Fibroblast of pulmonary artery (primary cell): ENCODE data around the gene MLLT3.
A peak's percentile ranks its signal among the peaks of the same experiment; 100 is the strongest.

Experiments
- DNase-seq: peaks from one replicate; pipeline ENCODE4 v3.0.0-alpha.2; 2010; ENCODE audit warnings: low read depth
- H3K4me3 ChIP-seq: replicated peaks from 2 replicates; pipeline ENCODE4 v1.5.1; 2011; ENCODE audit warnings: low read depth, mild to moderate bottlenecking, control low read depth, low read length, moderate library complexity
- TF ChIP-seq, protein P1 (sequence below): IDR thresholded peaks from 2 replicates; pipeline ENCODE4 v1.5.1; 2011; ENCODE audit warnings: mild to moderate bottlenecking, control low read depth, low read length, inconsistent platforms; ENCODE audit errors: missing control alignments

MLLT3 gene

DNA sequence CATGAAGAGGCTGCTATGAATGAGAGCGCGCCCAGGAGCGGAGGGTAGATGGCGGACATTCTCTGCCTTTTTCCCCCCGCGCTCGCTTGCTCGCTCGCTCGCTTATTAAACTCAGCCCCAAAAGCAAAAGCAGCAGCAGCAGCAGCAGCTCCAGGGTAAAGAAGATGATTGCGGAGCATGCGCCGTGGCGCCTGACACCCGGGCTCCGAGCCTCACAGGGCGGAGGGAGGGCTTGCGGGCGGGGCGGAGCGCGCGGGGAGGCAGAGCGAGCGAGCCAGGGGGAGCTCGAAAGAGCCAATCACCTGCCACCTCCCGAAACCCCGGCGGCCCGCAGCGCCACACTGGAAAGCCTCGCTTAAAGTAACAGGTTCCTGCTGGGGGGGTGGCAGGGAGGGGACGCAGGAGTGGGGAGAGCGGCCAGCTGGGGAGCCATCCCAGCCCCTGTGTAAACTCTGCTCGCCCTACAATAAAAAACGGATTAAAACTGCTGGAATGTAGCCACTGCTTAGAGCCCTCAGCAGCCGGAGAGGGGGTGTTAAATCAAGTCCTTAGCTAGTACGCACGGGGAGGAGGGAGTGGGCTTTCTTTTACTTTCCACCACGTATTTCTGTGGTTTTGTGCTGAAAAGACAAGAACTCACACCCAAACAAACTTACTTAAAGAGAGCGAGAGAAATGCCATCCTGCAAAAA lies at the start of gene MLLT3:
Gene MLLT3, minus strand, starts transcription at position 170 of the 691 bp plus-strand sequence.
- H3K4me3 ChIP-seq, result peak within 1 kb of the TSS; percentile 66
- TF ChIP-seq, protein P1, sequence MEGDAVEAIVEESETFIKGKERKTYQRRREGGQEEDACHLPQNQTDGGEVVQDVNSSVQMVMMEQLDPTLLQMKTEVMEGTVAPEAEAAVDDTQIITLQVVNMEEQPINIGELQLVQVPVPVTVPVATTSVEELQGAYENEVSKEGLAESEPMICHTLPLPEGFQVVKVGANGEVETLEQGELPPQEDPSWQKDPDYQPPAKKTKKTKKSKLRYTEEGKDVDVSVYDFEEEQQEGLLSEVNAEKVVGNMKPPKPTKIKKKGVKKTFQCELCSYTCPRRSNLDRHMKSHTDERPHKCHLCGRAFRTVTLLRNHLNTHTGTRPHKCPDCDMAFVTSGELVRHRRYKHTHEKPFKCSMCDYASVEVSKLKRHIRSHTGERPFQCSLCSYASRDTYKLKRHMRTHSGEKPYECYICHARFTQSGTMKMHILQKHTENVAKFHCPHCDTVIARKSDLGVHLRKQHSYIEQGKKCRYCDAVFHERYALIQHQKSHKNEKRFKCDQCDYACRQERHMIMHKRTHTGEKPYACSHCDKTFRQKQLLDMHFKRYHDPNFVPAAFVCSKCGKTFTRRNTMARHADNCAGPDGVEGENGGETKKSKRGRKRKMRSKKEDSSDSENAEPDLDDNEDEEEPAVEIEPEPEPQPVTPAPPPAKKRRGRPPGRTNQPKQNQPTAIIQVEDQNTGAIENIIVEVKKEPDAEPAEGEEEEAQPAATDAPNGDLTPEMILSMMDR, result no peak

GRCh38 chr9:20671635-20672034 lies 49.3 kb upstream of the MLLT3 start:
- no peak for DNase-seq
- H3K4me3 ChIP-seq, result no peak overlapping the region
- TF ChIP-seq, protein P1, result no peak

More for the DNA sequence above, at the start of gene MLLT3:
- DNase-seq, result peak; percentile 96

DNA sequence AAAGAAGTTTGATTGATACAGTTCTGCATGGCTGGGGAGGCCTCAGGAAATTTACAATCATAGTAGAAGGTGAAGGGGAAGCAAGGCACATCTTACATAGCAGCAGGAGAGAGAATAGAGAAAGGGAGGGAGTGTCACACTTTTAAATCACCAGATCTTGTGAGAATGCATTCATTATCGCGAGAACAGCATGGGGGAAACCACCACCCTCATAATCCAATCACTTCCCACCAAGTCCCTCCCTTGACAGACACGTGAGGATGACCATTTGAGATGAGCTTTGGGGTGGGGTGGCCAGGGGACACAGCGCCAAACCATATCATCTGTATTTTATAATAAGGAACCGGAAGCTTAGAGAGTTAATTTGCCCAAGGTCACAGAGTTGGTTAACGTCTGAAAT lies 48.1 kb upstream of the MLLT3 start:
- TF ChIP-seq, protein P1, result no peak
- no peak overlapping the region for H3K4me3 ChIP-seq
- DNase-seq, result no peak

GRCh38 chr9:20664501-20664900 lies 42.2 kb upstream of the MLLT3 start:
- TF ChIP-seq, protein P1, result no peak
- DNase-seq, result no peak
- no peak overlapping the region for H3K4me3 ChIP-seq

DNA sequence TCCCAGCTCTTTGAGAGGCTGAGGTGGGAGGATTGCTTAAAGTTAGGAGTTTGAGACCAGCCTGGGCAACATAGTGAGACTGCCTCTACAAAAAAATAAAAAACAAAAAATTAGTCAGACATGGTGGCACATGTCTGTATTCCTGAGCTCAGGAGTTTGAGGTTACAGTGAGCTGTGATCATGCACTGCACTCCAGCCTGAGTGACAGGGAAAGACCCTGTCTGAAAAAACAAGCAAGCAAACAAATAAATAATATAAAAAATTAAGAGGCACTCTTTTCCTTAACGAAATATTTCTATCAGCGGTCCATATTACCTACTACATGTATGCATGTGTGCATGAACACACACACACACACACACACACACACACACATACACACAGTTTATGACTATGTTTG lies 40.8 kb upstream of the MLLT3 start:
- DNase-seq, result no peak
- TF ChIP-seq, protein P1, result no peak
- H3K4me3 ChIP-seq, result no peak overlapping the region

- no peak overlapping the region for H3K4me3 ChIP-seq
- no peak for DNase-seq
- TF ChIP-seq, protein P1, result no peak
Observed at GRCh38 chr9:20662156-20662555, 39.9 kb upstream of the MLLT3 start.

DNA sequence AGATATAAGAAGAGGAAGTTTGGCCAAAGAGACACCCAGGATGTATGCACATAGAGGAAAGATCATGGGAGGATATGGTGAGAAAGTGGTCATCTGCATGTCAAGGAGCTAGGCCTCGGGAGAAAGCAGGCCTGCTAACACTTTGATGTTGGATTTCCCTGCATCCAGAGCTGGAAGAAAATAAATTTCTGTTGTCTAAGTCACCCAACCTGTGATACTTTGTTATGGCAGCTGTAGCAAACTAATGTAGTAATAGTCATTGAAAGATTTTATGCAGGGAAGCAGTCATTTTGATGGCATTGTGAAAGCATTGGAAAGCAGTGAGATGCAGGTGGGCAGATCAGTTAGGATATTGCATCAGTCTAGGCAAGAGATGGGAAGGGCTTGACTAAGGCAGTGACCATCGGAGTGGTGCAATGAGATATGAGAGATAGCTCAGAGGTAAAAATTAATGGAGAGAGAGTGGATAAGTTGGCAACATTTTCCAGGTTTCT lies 37.2 kb upstream of the MLLT3 start:
- no peak for DNase-seq
- peak overlapping the region; percentile 61 for H3K4me3 ChIP-seq
- TF ChIP-seq, protein P1, result no peak
